ENCODE results near the gene KIR3DL1.
"Not testable (repeated sequence)": the region's sequence is repeated elsewhere in the genome, so short reads cannot be mapped to it uniquely, and the experiment has no call there.

DNA sequence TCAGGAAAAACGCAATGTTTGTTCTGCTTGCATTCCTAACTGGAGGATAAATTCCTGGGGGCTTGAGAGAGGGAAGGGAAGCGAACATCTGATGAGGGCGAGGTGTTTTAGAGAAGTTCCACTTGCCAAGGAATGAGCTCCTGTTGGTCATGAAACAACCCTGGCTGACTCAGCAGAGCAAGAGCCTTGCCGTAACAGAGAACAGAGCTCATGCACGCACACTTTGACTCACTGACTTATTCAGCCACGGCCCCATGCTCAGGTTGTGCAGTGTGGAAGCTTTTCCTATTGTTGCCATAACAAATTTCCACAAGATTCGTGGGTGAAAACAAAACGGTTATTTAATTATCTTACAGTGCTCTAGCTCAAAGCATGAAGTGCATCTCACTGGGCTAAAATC, 26.9 kb downstream of the KIR3DL1 start:
- not testable (repeated sequence) for TF ChIP-seq RFX5 (IDR thresholded peaks at IDR 0.05); HOXA7 (CRISPR knock-in tag; IDR thresholded peaks at IDR 0.05); CTCF (IDR thresholded peaks at IDR 0.05); POLR2A (IDR thresholded peaks at IDR 0.05; ENCODE audit: low read length); FOSB (CRISPR knock-in tag; IDR thresholded peaks at IDR 0.05)
- TF ChIP-seq, protein P1, sequence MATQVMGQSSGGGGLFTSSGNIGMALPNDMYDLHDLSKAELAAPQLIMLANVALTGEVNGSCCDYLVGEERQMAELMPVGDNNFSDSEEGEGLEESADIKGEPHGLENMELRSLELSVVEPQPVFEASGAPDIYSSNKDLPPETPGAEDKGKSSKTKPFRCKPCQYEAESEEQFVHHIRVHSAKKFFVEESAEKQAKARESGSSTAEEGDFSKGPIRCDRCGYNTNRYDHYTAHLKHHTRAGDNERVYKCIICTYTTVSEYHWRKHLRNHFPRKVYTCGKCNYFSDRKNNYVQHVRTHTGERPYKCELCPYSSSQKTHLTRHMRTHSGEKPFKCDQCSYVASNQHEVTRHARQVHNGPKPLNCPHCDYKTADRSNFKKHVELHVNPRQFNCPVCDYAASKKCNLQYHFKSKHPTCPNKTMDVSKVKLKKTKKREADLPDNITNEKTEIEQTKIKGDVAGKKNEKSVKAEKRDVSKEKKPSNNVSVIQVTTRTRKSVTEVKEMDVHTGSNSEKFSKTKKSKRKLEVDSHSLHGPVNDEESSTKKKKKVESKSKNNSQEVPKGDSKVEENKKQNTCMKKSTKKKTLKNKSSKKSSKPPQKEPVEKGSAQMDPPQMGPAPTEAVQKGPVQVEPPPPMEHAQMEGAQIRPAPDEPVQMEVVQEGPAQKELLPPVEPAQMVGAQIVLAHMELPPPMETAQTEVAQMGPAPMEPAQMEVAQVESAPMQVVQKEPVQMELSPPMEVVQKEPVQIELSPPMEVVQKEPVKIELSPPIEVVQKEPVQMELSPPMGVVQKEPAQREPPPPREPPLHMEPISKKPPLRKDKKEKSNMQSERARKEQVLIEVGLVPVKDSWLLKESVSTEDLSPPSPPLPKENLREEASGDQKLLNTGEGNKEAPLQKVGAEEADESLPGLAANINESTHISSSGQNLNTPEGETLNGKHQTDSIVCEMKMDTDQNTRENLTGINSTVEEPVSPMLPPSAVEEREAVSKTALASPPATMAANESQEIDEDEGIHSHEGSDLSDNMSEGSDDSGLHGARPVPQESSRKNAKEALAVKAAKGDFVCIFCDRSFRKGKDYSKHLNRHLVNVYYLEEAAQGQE (IDR thresholded peaks at IDR 0.05), result not testable (repeated sequence)
- TF ChIP-seq, protein P2, sequence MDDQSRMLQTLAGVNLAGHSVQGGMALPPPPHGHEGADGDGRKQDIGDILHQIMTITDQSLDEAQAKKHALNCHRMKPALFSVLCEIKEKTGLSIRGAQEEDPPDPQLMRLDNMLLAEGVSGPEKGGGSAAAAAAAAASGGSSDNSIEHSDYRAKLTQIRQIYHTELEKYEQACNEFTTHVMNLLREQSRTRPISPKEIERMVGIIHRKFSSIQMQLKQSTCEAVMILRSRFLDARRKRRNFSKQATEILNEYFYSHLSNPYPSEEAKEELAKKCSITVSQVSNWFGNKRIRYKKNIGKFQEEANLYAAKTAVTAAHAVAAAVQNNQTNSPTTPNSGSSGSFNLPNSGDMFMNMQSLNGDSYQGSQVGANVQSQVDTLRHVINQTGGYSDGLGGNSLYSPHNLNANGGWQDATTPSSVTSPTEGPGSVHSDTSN (IDR thresholded peaks at IDR 0.05), result not testable (repeated sequence)
- TF ChIP-seq, protein P3, sequence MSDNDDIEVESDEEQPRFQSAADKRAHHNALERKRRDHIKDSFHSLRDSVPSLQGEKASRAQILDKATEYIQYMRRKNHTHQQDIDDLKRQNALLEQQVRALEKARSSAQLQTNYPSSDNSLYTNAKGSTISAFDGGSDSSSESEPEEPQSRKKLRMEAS (IDR thresholded peaks at IDR 0.05), result not testable (repeated sequence)
